ENCODE data around the gene VASH2.

VASH2 gene

DNA sequence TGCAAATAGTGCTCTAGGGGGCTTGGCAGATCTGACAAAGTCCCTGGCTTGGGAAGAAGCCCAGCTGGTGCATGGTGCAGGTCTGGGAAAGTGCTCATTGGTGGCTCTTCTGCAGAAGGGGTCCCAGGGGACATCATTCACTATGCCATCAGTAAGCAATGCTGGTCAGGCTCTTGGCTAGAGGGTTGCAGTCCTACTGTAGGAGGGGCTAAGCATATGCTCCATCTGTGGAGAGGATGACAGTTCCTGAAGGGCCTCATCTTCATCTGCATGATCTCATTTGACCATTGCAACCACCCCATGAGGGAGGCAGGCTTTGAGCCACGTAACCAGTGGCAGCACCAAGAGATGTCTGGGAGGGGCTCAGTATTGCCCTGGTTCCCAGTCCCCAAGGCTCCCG is 31.5 kb upstream of the VASH2 start (continued):
- TF ChIP-seq, protein P1, sequence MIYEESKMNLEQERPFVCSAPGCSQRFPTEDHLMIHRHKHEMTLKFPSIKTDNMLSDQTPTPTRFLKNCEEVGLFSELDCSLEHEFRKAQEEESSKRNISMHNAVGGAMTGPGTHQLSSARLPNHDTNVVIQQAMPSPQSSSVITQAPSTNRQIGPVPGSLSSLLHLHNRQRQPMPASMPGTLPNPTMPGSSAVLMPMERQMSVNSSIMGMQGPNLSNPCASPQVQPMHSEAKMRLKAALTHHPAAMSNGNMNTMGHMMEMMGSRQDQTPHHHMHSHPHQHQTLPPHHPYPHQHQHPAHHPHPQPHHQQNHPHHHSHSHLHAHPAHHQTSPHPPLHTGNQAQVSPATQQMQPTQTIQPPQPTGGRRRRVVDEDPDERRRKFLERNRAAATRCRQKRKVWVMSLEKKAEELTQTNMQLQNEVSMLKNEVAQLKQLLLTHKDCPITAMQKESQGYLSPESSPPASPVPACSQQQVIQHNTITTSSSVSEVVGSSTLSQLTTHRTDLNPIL (CRISPR knock-in tag; IDR thresholded peaks at IDR 0.05; ENCODE audit: low read depth): no peak

DNA sequence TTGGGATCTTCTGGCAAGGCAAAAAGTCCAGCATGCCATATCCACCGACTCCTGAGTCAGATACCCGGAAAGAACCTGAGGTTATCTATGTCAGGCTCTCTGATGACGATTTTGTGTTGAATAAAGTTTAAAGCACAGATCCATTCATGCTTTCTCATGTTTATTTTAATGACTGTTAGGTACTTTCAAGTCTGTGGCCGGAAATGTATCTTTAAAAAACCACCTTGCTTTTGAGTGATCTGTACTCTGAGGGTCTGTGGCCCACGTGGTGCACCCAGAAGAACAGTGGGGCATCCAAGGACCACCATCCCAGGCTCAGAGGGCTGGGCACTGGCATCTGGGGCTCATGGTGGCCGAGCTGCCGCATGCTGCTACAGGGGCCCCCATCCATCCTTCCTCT is 30.1 kb upstream of the VASH2 start:
- no peak for ATAC-seq
- TF ChIP-seq, protein P2, sequence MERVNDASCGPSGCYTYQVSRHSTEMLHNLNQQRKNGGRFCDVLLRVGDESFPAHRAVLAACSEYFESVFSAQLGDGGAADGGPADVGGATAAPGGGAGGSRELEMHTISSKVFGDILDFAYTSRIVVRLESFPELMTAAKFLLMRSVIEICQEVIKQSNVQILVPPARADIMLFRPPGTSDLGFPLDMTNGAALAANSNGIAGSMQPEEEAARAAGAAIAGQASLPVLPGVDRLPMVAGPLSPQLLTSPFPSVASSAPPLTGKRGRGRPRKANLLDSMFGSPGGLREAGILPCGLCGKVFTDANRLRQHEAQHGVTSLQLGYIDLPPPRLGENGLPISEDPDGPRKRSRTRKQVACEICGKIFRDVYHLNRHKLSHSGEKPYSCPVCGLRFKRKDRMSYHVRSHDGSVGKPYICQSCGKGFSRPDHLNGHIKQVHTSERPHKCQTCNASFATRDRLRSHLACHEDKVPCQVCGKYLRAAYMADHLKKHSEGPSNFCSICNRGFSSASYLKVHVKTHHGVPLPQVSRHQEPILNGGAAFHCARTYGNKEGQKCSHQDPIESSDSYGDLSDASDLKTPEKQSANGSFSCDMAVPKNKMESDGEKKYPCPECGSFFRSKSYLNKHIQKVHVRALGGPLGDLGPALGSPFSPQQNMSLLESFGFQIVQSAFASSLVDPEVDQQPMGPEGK (CRISPR knock-in tag; IDR thresholded peaks at IDR 0.05; ENCODE audit: borderline replicate concordance): no peak
- no peak for TF ChIP-seq ARNTL (CRISPR knock-in tag; IDR thresholded peaks at IDR 0.05; ENCODE audit: borderline replicate concordance, low read depth)
- no peak for TF ChIP-seq PPARA (CRISPR knock-in tag; IDR thresholded peaks at IDR 0.05; ENCODE audit: borderline replicate concordance)
- no peak for TF ChIP-seq OSR1 (CRISPR knock-in tag; IDR thresholded peaks at IDR 0.05)
- no peak for TF ChIP-seq RARB (CRISPR knock-in tag; IDR thresholded peaks at IDR 0.05)
- no peak for TF ChIP-seq CSDC2 (CRISPR knock-in tag; IDR thresholded peaks at IDR 0.05)
- TF ChIP-seq, protein P3, sequence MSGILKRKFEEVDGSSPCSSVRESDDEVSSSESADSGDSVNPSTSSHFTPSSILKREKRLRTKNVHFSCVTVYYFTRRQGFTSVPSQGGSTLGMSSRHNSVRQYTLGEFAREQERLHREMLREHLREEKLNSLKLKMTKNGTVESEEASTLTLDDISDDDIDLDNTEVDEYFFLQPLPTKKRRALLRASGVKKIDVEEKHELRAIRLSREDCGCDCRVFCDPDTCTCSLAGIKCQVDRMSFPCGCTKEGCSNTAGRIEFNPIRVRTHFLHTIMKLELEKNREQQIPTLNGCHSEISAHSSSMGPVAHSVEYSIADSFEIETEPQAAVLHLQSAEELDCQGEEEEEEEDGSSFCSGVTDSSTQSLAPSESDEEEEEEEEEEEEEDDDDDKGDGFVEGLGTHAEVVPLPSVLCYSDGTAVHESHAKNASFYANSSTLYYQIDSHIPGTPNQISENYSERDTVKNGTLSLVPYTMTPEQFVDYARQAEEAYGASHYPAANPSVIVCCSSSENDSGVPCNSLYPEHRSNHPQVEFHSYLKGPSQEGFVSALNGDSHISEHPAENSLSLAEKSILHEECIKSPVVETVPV (CRISPR knock-in tag; IDR thresholded peaks at IDR 0.05): no peak
- no peak for TF ChIP-seq ISL1 (CRISPR knock-in tag; IDR thresholded peaks at IDR 0.05)
- no peak for TF ChIP-seq TOX (CRISPR knock-in tag; IDR thresholded peaks at IDR 0.05; ENCODE audit: borderline replicate concordance)
- TF ChIP-seq ZNF8 (CRISPR knock-in tag; IDR thresholded peaks at IDR 0.05): no peak
- TF ChIP-seq ZNF70 (CRISPR knock-in tag; IDR thresholded peaks at IDR 0.05): no peak
- no peak for TF ChIP-seq ZNF565 (CRISPR knock-in tag; conservative IDR thresholded peaks at IDR 0.05; ENCODE audit: low read depth)
- no peak for TF ChIP-seq GLIS3 (CRISPR knock-in tag; IDR thresholded peaks at IDR 0.05)

DNA sequence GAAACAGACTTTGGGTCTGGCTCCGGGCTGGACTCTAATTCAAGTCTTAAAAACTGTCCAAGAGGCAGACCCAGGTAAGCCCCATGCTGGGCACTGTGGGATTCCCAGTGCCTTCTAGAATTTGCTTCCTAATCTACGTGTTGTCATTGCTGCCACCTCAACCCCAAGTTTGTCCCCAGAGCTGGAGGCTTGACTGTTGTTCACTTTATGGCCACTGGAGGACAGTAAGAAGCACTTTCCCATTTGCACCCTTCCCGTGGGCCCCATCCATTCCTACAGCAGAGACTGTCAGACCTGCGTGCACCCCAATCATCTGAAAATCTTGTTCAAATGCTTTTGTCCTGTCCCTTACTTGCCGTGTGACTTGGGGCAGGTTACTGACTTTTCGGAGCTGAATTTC is 29.4 kb upstream of the VASH2 start:
- ATAC-seq: peak; percentile 25; the same call in 1 of the 3 replicates
- TF ChIP-seq CSDC2 (CRISPR knock-in tag; IDR thresholded peaks at IDR 0.05) (no peak), ZFP3 (CRISPR knock-in tag; IDR thresholded peaks at IDR 0.05) (no peak)

DNA sequence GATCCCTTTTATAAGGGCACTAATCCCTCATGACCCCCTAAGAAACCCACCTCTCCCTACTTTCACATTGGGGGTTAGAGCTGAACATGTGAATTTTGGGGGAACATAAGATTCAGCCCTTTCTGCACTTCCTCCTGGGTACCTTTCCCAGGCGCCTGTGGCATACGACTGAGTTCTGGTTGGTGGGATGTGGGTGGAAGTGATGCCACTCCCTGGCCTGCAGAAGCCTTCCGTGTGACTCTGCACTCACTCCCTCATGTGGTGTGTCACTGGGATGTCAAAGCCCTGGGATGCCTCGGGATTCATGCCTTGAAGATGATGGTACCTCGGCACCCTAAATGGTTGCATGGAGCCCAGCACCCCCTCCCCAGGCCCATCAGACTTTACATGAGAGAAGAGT is 28.3 kb upstream of the VASH2 start:
- TF ChIP-seq ZNF565 (CRISPR knock-in tag; conservative IDR thresholded peaks at IDR 0.05; ENCODE audit: low read depth): no peak
- TF ChIP-seq, protein P4, sequence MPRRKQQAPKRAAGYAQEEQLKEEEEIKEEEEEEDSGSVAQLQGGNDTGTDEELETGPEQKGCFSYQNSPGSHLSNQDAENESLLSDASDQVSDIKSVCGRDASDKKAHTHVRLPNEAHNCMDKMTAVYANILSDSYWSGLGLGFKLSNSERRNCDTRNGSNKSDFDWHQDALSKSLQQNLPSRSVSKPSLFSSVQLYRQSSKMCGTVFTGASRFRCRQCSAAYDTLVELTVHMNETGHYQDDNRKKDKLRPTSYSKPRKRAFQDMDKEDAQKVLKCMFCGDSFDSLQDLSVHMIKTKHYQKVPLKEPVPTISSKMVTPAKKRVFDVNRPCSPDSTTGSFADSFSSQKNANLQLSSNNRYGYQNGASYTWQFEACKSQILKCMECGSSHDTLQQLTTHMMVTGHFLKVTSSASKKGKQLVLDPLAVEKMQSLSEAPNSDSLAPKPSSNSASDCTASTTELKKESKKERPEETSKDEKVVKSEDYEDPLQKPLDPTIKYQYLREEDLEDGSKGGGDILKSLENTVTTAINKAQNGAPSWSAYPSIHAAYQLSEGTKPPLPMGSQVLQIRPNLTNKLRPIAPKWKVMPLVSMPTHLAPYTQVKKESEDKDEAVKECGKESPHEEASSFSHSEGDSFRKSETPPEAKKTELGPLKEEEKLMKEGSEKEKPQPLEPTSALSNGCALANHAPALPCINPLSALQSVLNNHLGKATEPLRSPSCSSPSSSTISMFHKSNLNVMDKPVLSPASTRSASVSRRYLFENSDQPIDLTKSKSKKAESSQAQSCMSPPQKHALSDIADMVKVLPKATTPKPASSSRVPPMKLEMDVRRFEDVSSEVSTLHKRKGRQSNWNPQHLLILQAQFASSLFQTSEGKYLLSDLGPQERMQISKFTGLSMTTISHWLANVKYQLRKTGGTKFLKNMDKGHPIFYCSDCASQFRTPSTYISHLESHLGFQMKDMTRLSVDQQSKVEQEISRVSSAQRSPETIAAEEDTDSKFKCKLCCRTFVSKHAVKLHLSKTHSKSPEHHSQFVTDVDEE (CRISPR knock-in tag; IDR thresholded peaks at IDR 0.05): no peak
- no peak for TF ChIP-seq ZNF8 (CRISPR knock-in tag; IDR thresholded peaks at IDR 0.05)
- no peak for TF ChIP-seq ZNF70 (CRISPR knock-in tag; IDR thresholded peaks at IDR 0.05)
- TF ChIP-seq BACH2 (CRISPR knock-in tag; IDR thresholded peaks at IDR 0.05; ENCODE audit: borderline replicate concordance): no peak
- no peak for TF ChIP-seq ISL1 (CRISPR knock-in tag; IDR thresholded peaks at IDR 0.05)
- TF ChIP-seq, protein P5, sequence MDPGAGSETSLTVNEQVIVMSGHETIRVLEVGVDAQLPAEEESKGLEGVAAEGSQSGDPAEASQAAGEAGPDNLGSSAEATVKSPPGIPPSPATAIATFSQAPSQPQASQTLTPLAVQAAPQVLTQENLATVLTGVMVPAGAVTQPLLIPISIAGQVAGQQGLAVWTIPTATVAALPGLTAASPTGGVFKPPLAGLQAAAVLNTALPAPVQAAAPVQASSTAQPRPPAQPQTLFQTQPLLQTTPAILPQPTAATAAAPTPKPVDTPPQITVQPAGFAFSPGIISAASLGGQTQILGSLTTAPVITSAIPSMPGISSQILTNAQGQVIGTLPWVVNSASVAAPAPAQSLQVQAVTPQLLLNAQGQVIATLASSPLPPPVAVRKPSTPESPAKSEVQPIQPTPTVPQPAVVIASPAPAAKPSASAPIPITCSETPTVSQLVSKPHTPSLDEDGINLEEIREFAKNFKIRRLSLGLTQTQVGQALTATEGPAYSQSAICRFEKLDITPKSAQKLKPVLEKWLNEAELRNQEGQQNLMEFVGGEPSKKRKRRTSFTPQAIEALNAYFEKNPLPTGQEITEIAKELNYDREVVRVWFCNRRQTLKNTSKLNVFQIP (CRISPR knock-in tag; IDR thresholded peaks at IDR 0.05; ENCODE audit: borderline replicate concordance, low read depth): no peak
- no peak for TF ChIP-seq ZFP3 (CRISPR knock-in tag; IDR thresholded peaks at IDR 0.05)
- TF ChIP-seq, protein P3 (CRISPR knock-in tag; IDR thresholded peaks at IDR 0.05): no peak
- TF ChIP-seq GLIS3 (CRISPR knock-in tag; IDR thresholded peaks at IDR 0.05): no peak
- no peak for TF ChIP-seq ARNTL (CRISPR knock-in tag; IDR thresholded peaks at IDR 0.05; ENCODE audit: borderline replicate concordance, low read depth)
- no peak for TF ChIP-seq ESRRG (CRISPR knock-in tag; IDR thresholded peaks at IDR 0.05)
- TF ChIP-seq OSR1 (CRISPR knock-in tag; IDR thresholded peaks at IDR 0.05): no peak
- ATAC-seq: no peak

All from SK-N-SH treated with all-trans-retinoic acid at 6 μM for 48 hours (cell line).